Stimulated activated CD4-positive, alpha-beta T cell treated with anti-CD3 and anti-CD28 coated beads, Interleukin-2, amount 100 ng/mL, for 24 hours (primary cell): ENCODE measurements around the gene KDM7A.
A peak's percentile ranks its signal among the peaks of the same experiment; 100 is the strongest.

ENCODE experiments used
- DNase-seq, 2 donors: peaks; one replicate each; pipeline ENCODE4 v3.0.0-alpha.2; 2020

The KDM7A gene

DNA sequence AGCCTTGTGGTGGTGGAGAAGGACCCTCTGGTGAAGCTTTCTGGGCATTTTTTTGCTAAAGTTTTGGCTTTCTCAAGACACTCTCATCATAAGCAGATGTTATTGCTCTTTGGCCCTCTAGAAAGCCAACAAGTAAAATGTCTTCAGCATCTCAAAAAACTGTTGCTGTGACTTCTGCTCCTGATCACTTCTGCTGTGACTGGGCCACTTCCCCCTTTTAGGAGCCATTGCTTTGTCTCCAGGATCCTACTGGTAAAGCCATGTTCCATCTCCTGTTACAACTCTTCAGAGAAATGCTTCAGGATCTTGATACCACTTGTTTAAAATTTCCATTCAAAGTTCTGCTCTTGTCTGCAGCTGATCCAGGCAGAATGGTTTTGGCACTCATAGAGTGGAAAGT is 125.0 kb downstream of the KDM7A start:
- DNase-seq = no peak

DNA sequence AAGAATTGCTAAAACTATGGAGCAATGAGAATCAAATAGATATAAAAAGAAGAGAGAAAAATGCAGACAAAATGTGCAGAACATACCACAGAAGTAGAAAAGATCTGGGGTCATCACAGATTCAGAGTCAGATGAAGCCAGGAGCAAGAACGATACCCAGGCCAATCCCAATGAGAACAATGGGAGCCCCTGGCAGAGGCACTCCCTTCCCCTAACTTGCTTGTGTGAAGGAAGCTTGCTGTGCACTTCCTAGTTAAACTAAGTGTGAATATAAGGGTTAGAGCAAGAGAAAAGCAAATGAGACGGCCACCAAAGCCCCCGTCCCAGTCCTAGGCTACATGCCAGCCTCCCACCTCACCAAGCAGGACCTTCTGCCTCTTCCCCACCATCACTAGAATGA is 126.7 kb downstream of the KDM7A start:
- no peak for DNase-seq

DNA sequence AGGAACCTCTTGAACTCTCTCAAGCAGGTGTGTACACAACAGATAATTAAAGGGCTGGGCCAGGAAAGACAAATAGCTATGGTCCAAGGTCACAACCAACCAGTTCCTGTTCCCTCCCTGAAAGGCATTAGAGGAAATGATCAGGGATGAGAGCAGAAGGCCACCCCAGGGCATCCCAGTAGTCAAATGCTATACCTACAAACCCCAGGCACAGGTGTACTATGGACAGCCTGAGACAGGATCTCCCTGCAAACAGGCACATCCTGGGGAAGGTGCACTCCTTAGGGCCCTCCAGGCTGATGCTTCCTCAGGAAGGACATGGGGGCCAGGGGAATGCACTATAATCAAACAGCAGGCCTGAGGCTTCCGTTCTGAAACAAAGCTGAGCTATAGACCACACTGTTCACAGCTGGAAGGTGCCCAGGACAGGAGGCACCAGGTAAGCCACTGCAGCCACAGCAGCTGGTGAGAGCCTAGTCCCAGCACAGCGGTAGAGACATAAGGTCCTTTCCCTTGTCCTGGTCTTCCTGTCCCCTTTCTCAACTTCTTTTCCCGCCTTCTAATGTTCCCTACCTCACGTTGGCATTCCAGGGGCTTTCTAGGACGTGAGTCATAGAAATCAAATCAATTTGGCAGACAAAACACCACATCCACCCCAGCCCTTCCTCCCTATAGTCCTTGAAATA is 127.3 kb downstream of the KDM7A start:
- DNase-seq = no peak

DNA sequence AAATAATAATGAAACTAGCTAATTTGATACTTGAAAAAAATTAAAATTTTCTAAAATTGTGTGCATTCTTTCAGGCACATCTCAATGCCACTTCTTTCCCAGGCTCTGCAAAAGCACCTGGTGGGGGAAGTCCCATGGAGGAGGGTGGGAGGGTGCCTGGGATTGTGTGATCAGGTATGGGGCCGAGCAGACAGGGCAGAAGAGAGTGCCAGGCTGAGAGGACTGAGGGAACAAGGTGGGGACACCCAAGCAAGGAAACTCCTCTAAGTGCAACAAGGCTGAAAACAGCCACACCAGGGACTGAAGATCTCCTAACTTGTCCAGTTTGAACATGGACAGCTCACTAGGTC is 127.8 kb downstream of the KDM7A start:
- DNase-seq = no peak

DNA sequence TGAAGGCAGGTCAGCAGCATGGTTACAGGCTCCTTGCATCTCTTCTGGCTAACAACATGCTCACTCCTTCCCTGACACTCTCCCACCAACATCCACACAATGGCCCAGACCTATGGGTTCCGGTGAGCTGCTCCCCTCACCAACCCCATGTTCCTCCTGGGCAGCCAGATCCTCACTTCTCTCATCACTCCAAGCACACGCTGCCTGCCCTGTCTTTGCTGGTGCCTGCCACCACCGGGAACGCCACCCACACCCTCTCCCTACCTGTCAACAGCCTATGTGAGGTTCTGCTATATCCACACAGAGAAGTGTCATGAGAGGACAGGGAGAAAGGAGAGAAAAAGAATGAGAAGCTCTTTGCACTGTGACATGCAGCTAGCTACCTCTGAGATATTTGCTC is 128.6 kb downstream of the KDM7A start:
- DNase-seq = no peak

DNA sequence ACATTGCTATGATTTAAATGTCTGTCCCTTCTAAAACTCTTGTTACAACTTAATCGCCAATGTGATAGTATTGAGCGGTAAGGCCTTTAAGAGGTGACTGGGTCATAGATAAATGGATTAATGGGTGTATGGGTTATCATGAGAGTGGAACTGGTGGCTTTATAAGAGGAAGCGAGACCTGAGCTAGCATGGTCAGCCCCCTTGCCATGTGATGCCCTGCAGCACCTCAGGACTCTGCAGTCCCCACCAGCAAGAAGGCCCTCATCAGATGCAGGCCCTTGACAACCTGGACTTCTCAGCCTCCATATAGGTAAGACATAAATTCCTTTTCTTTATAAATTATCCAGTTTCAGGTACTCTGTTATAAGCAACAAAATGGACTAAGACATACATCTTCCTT is 129.6 kb downstream of the KDM7A start:
- no peak for DNase-seq

DNA sequence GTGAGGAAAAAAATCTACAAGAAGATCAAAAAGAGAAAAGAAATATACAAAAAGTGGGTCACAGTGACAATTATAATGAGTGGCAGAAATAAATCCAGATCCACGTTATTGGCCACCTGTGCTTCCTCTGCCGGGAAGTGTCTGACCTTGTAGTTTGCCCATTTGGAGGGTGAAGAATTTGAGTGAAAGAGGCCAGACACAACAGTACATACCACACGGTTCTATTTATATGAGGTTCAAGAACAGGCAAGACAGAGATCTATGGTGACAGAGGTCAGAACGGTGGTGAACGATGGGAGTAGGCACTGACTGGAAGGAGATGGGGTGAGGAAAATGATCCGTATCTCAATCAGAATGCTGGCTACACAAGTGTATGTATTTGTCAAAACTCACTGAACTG is 131.1 kb downstream of the KDM7A start:
- DNase-seq = no peak

DNA sequence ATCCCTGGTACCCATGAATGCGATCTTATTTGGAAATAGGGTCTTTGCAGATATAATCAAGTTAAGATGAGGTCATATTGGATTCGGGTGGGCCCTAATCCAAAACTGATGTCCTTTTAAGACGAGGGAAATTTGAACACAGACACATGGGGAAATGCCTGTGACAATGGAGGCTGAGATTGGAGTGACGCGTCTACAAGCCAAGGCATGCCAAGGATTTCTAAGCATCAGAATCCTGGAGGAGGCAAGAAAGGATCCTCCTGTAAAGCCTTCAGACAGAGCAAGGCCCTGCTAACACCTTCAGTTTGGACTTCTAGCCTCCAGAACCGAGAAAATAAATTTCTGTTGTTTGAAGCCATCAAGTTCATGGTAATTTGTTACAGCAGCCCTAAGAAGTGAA is 132.5 kb downstream of the KDM7A start:
- DNase-seq = no peak

DNA sequence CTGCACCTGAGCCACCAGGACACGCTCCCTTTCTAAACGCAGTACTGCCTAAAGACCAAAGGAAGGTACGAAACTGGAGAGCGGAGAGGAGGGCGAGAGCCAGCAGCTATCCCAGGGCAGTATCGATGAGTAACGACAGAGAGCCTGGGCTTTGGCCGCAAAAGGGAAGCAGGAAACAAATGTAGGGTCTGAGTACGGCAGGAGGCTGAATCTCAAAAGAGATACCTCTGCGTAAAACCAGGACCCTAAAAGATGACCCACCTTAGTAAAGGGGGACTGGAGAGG is 134.5 kb downstream of the KDM7A start:
- no peak for DNase-seq

DNA sequence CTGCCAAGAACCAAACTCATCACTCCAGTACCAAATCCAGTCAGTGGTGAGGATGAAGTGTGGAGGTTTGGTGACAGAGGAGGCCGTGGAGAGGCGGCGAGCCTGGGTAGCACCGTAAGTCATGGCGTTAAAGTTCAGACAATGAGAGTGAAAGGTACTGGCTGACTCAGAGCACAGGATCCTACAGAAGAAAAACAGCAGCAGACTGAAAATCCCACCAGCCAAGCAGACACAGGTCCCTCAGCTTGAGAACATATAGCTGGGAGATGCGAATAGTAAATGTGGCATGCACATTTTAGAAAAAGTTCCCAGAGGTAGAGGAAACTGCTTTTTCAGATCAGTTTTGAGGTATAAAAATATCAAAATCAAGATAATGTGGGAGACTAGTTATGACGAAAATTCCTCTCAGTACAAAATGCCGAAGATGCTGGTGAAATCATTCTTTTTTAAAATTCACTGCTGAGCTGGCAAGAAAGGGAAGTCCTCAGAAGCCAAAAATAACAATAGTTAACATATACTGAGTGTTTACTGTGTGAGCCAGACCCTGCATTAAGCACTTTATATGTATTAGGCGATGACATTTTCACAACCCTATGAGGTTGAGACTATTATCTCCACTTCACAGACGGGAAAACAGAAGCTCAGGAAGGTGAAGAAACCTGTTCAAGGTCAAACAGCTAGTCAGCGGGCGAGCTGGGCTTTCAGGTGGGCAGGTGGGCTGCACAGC is 135.0 kb downstream of the KDM7A start:
- no peak for DNase-seq

DNA sequence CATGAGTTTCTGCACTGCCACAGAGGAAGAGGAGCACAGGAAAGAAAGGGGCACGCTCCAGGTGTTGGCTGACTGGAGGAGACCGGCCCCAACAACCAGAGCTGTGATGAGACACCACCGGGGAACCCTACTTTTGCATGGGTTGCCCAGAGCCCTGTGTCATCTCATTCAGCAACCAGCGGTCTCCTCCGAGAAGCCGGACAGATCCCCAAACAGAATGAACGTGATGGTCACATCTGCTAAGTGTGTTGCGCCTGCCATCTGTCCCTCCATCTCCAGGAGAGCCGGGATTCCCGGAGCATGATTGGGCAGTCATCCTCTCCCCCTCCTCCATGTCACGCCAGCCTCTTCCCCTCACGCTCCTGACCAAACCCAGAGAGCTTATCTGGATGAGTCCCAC is 136.9 kb downstream of the KDM7A start:
- no peak for DNase-seq

DNA sequence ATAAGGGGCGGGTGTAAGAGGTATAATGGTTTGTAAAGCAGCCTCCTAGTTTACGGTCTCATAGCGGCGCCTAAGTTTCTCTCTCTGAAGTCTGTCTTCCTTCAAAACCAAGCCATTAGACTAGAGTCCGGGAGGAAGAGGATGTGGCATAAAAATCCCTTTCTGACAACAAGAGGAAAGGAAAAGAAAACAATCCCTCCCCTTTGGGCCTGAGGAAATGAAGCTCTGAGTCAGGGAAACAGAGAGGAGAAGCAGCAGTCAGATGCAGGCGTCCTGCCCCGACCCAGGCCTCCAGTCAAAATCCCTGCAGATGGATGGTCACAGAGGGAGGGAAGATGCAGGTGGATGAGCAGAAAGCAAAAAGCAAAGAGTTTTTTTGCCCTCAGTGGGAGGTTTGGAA is 137.7 kb downstream of the KDM7A start:
- DNase-seq = no peak

DNA sequence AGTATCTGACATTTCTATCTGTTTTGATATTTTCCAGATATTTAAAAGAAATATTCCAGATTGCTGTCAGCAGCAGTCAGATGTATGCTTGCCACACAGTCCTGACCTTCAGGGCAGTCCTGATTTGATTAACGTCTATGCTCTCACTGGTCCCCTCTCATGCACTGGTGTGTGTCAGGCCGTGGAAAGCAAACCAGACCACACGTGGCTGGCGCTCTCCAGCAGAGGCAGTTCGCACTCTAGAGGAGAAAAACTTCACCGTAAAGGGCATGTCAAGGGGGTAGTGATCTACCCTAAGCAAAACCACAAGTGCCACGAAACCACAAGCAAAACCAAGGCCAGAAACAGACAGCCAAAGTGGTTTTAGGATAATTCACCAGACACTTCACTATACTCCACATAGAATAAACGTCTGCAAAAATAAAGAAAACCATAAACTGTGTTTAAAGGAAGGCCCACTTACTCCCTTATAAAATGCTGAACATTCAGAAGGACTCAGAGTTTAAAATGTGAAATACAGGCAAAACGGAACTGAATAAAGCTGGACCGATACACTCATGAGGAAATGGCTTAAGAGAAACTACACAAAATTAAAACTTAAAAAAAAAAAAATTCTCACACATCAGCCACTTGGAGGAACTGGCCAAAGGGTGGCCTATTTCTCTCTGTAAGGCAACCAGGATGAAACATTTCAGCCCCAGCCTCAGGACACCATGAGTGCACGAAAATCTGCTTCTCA is 140.4 kb downstream of the KDM7A start:
- peak in 1 of 2 donors; percentile 31 for DNase-seq

DNA sequence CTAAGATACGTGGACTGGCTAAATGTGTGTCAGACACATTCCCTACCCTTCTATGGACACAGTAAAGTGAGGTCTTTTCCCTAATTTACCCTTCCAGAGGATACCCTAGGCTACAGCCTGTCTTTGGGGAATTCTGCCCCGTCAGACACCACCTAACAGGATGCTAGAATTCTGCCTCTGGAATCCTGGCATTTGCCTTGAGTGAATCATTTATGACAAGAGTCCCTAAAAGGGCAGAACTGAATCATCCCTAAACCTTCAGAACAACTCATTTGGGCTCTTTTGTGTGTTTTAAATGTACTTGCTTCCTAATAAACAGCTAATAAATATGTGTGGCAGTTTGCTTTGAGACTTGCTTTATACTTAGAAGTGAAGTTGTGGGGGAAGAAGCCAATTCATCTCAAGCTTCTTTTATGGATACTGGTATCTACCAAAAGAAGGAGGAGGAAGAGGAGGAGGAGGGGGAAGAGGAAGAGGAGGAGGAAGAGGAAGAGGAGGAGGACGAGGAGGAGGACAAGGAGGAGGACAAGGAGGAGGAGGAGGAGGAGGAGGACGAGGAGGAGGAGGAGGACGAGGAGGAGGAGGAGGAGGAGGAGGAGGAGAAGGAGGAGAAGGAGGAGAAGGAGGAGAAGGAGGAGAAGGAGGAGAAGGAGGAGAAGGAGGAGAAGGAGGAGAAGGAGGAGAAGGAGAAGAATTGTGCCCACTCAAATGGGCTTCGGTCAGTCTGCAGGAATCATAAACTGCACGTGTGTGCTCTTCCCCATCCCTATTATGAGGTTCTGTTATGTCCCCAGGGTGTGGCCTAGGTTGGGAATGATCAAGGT is 141.2 kb downstream of the KDM7A start:
- no peak for DNase-seq
